ENCODE data around the gene S100A1.
A peak's percentile ranks its signal among the peaks of the same experiment; 100 is the strongest.
"Not testable (repeated sequence)": the region's sequence is repeated elsewhere in the genome, so short reads cannot be mapped to it uniquely, and the experiment has no call there.

The S100A1 gene

GRCh38 chr1:153659656-153660055 lies 31.4 kb downstream of the S100A1 start:
- no peaks in the 10 kb centered on the region for H3K27me3 ChIP-seq (ENCODE audit: low read depth, low read length)
- peak overlapping the region; percentile 88 to 96 for H3K4me3 ChIP-seq (ENCODE audit: low read depth in 1 of 2, low read length in 2 of 2)
- H3K4me1 ChIP-seq (ENCODE audit: control insufficient read depth in 1 of 2, insufficient read depth in 2 of 2, low read length in 2 of 2) = peaks cover 7 to 11% of the 10 kb centered on the region in 2 donors
- H3K36me3 ChIP-seq (ENCODE audit: control insufficient read depth in 1 of 2, insufficient read depth in 2 of 2, low read length in 2 of 2) = peaks cover 33 to 39% of the 10 kb centered on the region in 2 donors
- H3K27ac ChIP-seq (ENCODE audit: low read length) = no peak overlapping the region
- H3K9me3 ChIP-seq (ENCODE audit: control insufficient read depth in 1 of 2, low read length in 2 of 2) = no peaks in the 10 kb centered on the region

GRCh38 chr1:153661111-153661708 lies 33.0 kb downstream of the S100A1 start:
- no peaks in the 10 kb centered on the region for H3K27me3 ChIP-seq (ENCODE audit: low read depth, low read length)
- H3K36me3 ChIP-seq (ENCODE audit: control insufficient read depth in 1 of 2, insufficient read depth in 2 of 2, low read length in 2 of 2) = peaks cover 47 to 55% of the 10 kb centered on the region in 2 donors
- peaks cover 7 to 11% of the 10 kb centered on the region in 2 donors for H3K4me1 ChIP-seq (ENCODE audit: control insufficient read depth in 1 of 2, insufficient read depth in 2 of 2, low read length in 2 of 2)
- H3K4me3 ChIP-seq (ENCODE audit: low read depth in 1 of 2, low read length in 2 of 2) = no peak overlapping the region
- no peak overlapping the region for H3K27ac ChIP-seq (ENCODE audit: low read length)
- H3K9me3 ChIP-seq (ENCODE audit: control insufficient read depth in 1 of 2, low read length in 2 of 2) = no peaks in the 10 kb centered on the region

- H3K4me1 ChIP-seq (ENCODE audit: control insufficient read depth in 1 of 2, insufficient read depth in 2 of 2, low read length in 2 of 2) = peaks cover 7 to 11% of the 10 kb centered on the region in 2 donors
- H3K4me3 ChIP-seq (ENCODE audit: low read depth in 1 of 2, low read length in 2 of 2) = no peak overlapping the region
- H3K27me3 ChIP-seq (ENCODE audit: low read depth, low read length) = no peaks in the 10 kb centered on the region
- H3K9me3 ChIP-seq (ENCODE audit: control insufficient read depth in 1 of 2, low read length in 2 of 2) = no peaks in the 10 kb centered on the region
- H3K36me3 ChIP-seq (ENCODE audit: control insufficient read depth in 1 of 2, insufficient read depth in 2 of 2, low read length in 2 of 2) = peaks cover 56 to 66% of the 10 kb centered on the region in 2 donors
- H3K27ac ChIP-seq (ENCODE audit: low read length) = no peak overlapping the region
These were observed 34.0 kb downstream of the S100A1 start for GRCh38 chr1:153662269-153662668.

GRCh38 chr1:153663211-153663610 lies 35.0 kb downstream of the S100A1 start:
- Histone ChIP-seq H3K4me3 (ENCODE audit: low read depth in 1 of 2, low read length in 2 of 2) (no peak overlapping the region), H3K36me3 (ENCODE audit: control insufficient read depth in 1 of 2, insufficient read depth in 2 of 2, low read length in 2 of 2) (peaks cover 65 to 75% of the 10 kb centered on the region in 2 donors), H3K9me3 (ENCODE audit: control insufficient read depth in 1 of 2, low read length in 2 of 2) (no peaks in the 10 kb centered on the region), H3K27me3 (ENCODE audit: low read depth, low read length) (no peaks in the 10 kb centered on the region), H3K4me1 (ENCODE audit: control insufficient read depth in 1 of 2, insufficient read depth in 2 of 2, low read length in 2 of 2) (peaks cover 7 to 12% of the 10 kb centered on the region in 2 donors), H3K27ac (ENCODE audit: low read length) (no peak overlapping the region)

- Histone ChIP-seq H3K27me3 (ENCODE audit: low read depth, low read length) (no peaks in the 10 kb centered on the region), H3K4me3 (ENCODE audit: low read depth in 1 of 2, low read length in 2 of 2) (no peak overlapping the region), H3K27ac (ENCODE audit: low read length) (no peak overlapping the region), H3K4me1 (ENCODE audit: control insufficient read depth in 1 of 2, insufficient read depth in 2 of 2, low read length in 2 of 2) (peaks cover 4 to 23% of the 10 kb centered on the region in 2 donors), H3K36me3 (ENCODE audit: control insufficient read depth in 1 of 2, insufficient read depth in 2 of 2, low read length in 2 of 2) (peaks cover 52 to 67% of the 10 kb centered on the region in 2 donors), H3K9me3 (ENCODE audit: control insufficient read depth in 1 of 2, low read length in 2 of 2) (no peaks in the 10 kb centered on the region)
These were observed 39.2 kb downstream of the S100A1 start for GRCh38 chr1:153667439-153667838.

GRCh38 chr1:153668672-153669071 lies 40.4 kb downstream of the S100A1 start:
- H3K4me1 ChIP-seq (ENCODE audit: control insufficient read depth in 1 of 2, insufficient read depth in 2 of 2, low read length in 2 of 2) = peaks cover 4 to 23% of the 10 kb centered on the region in 2 donors
- not testable (repeated sequence) for H3K27me3 ChIP-seq (ENCODE audit: low read depth, low read length); H3K4me3 ChIP-seq (ENCODE audit: low read depth in 1 of 2, low read length in 2 of 2); H3K9me3 ChIP-seq (ENCODE audit: control insufficient read depth in 1 of 2, low read length in 2 of 2); H3K27ac ChIP-seq (ENCODE audit: low read length)
- peaks cover 44 to 55% of the 10 kb centered on the region in 2 donors for H3K36me3 ChIP-seq (ENCODE audit: control insufficient read depth in 1 of 2, insufficient read depth in 2 of 2, low read length in 2 of 2)

- no peaks in the 10 kb centered on the region for H3K27me3 ChIP-seq (ENCODE audit: low read depth, low read length)
- peaks cover 4 to 23% of the 10 kb centered on the region in 2 donors for H3K4me1 ChIP-seq (ENCODE audit: control insufficient read depth in 1 of 2, insufficient read depth in 2 of 2, low read length in 2 of 2)
- H3K27ac ChIP-seq (ENCODE audit: low read length) = peak overlapping the region; percentile 94
- no peaks in the 10 kb centered on the region for H3K9me3 ChIP-seq (ENCODE audit: control insufficient read depth in 1 of 2, low read length in 2 of 2)
- H3K4me3 ChIP-seq (ENCODE audit: low read depth in 1 of 2, low read length in 2 of 2) = peak overlapping the region; percentile 88 to 97
- H3K36me3 ChIP-seq (ENCODE audit: control insufficient read depth in 1 of 2, insufficient read depth in 2 of 2, low read length in 2 of 2) = peaks cover 36 to 45% of the 10 kb centered on the region in 2 donors
These were observed 41.4 kb downstream of the S100A1 start for GRCh38 chr1:153669606-153670005.

- Histone ChIP-seq H3K4me3 (ENCODE audit: low read depth in 1 of 2, low read length in 2 of 2) (peak overlapping the region; percentile 88 to 97), H3K4me1 (ENCODE audit: control insufficient read depth in 1 of 2, insufficient read depth in 2 of 2, low read length in 2 of 2) (peaks cover 4 to 23% of the 10 kb centered on the region in 2 donors), H3K27ac (ENCODE audit: low read length) (peak overlapping the region; percentile 94)
These were observed 42.1 kb downstream of the S100A1 start for GRCh38 chr1:153670257-153670858.

GRCh38 chr1:153670859-153671627 lies 42.8 kb downstream of the S100A1 start, which contains the start of gene ILF2:
Gene ILF2, minus strand, starts transcription at chr1:153670993. Its CDS starts 71 bp downstream, at chr1:153670922.
- Histone ChIP-seq H3K4me3 (ENCODE audit: low read depth in 1 of 2, low read length in 2 of 2) (peak within 1 kb of the TSS; percentile 88 to 97), H3K27me3 (ENCODE audit: low read depth, low read length) (no peaks in the 10 kb centered on the region), H3K36me3 (ENCODE audit: control insufficient read depth in 1 of 2, insufficient read depth in 2 of 2, low read length in 2 of 2) (peaks cover 24 to 31% of the 10 kb centered on the region in 2 donors), H3K9me3 (ENCODE audit: control insufficient read depth in 1 of 2, low read length in 2 of 2) (no peaks in the 10 kb centered on the region), H3K27ac (ENCODE audit: low read length) (peak within 1 kb of the TSS; percentile 94), H3K4me1 (ENCODE audit: control insufficient read depth in 1 of 2, insufficient read depth in 2 of 2, low read length in 2 of 2) (peaks cover 4 to 23% of the 10 kb centered on the region in 2 donors)

More at GRCh38 chr1:153670257-153670858, 42.1 kb downstream of the S100A1 start:
- Histone ChIP-seq H3K27me3 (ENCODE audit: low read depth, low read length) (no peaks in the 10 kb centered on the region), H3K9me3 (ENCODE audit: control insufficient read depth in 1 of 2, low read length in 2 of 2) (no peaks in the 10 kb centered on the region), H3K36me3 (ENCODE audit: control insufficient read depth in 1 of 2, insufficient read depth in 2 of 2, low read length in 2 of 2) (peaks cover 30 to 38% of the 10 kb centered on the region in 2 donors)

GRCh38 chr1:153671628-153672353 lies 43.6 kb downstream of the S100A1 start:
- not testable (repeated sequence) for H3K9me3 ChIP-seq (ENCODE audit: control insufficient read depth in 1 of 2, low read length in 2 of 2); H3K27me3 ChIP-seq (ENCODE audit: low read depth, low read length)
- Histone ChIP-seq H3K36me3 (ENCODE audit: control insufficient read depth in 1 of 2, insufficient read depth in 2 of 2, low read length in 2 of 2) (peaks cover 17 to 24% of the 10 kb centered on the region in 2 donors), H3K4me1 (ENCODE audit: control insufficient read depth in 1 of 2, insufficient read depth in 2 of 2, low read length in 2 of 2) (peaks cover 4 to 23% of the 10 kb centered on the region in 2 donors), H3K4me3 (ENCODE audit: low read depth in 1 of 2, low read length in 2 of 2) (peak overlapping the region; percentile 88 to 97), H3K27ac (ENCODE audit: low read length) (peak overlapping the region; percentile 94)

Measured in muscle layer of duodenum (tissue), 2 donors.